LNCAP (cell line): Measurements from ENCODE around the gene MN1.

Experiments
- TF ChIP-seq, protein P1 (sequence below): fragments of 450-650 bp; IDR thresholded peaks from 2 replicates; pipeline ENCODE4 v1.5.1; 2017; ENCODE audit warnings: mild to moderate bottlenecking

MN1 gene

DNA sequence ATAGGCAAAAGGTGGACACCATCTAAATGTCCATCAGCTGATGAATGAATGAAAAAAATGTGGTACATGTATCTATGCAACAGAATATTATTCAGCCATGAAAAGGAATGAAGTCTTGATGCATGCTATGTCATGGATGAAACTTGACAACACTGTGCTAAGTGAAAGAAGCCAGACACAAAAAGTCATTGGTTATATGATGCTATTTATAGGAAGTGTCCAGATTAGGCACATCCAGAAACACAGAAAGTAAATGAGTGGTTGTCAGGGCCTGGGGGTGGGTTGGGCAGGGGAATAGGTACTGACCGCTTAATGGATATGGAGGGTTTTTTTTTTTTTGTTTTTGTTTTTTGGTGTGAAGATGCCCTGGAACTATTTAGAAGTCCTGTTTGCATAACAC, 21.7 kb upstream of the MN1 start:
- TF ChIP-seq, protein P1, sequence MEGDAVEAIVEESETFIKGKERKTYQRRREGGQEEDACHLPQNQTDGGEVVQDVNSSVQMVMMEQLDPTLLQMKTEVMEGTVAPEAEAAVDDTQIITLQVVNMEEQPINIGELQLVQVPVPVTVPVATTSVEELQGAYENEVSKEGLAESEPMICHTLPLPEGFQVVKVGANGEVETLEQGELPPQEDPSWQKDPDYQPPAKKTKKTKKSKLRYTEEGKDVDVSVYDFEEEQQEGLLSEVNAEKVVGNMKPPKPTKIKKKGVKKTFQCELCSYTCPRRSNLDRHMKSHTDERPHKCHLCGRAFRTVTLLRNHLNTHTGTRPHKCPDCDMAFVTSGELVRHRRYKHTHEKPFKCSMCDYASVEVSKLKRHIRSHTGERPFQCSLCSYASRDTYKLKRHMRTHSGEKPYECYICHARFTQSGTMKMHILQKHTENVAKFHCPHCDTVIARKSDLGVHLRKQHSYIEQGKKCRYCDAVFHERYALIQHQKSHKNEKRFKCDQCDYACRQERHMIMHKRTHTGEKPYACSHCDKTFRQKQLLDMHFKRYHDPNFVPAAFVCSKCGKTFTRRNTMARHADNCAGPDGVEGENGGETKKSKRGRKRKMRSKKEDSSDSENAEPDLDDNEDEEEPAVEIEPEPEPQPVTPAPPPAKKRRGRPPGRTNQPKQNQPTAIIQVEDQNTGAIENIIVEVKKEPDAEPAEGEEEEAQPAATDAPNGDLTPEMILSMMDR, result no peak

DNA sequence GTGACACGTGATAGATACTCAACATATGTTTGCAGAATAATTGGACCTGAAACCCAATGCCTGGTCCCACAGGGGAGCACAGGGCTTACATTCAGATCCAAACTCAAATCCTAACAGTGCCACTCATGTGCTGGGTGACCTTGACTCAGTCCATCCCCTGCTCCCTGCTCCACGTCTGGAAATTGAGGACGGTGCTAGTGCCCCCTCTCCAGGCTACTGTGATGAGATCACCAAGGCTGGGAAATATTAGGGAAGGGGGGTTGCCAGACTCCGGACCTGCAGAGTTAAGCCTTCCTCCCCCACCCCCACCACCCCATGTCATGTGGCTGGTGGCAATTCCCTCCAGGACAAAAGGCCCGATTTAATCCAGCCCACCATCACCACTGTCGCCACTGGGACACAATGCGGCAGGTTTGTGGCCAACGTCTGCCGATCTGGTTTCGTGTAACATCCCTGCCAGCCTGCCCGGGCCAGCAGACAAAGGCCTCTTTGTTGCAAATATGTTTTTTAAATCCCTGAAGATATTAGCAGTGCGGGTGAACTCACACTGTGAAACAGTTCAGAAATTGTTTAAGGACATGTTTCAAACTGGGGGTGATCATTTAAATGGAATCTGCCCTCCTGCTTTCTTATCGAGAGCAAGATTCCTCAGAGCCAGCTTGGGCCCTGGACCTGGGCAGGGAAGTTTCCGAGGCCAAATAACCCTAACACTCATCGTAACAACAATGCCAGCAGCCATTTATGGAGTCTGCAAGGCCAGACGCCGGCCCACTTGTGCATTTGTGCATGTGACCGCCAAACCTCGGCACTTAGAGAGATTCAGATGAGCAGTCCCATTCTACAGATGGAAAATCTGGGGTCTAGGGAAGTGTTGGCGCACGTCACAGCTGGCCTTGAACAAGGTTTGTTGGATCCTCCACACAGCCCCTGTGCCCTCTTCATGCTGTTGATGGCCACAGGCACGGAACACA, 19.6 kb upstream of the MN1 start:
- TF ChIP-seq, protein P1, result no peak

DNA sequence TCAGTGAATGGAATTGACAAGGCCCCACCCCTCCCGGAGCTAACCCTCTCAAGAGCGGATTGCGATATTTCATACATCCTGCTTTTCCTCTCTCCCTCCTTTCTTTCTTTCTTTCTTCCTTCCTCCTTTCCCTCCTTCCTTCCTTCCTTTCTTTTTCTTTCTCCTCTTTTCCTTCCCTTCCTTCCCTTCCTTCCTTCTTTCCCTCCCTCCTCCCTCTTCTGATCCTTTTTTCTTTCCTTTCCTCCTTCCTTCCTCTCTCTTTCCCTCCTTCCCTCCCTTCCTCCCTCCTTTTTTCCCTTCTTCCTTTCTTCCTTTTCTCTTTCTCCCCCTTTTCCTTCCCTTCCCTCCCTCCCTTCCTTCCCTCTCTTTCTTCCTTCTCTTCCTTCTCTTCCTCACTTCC, 15.0 kb upstream of the MN1 start:
- TF ChIP-seq, protein P1, result no peak

- TF ChIP-seq, protein P1, result no peak
Observed at GRCh38 chr22:27815826-27816530, 14.4 kb upstream of the MN1 start.

GRCh38 chr22:27814993-27815392, 13.4 kb upstream of the MN1 start:
- TF ChIP-seq, protein P1, result no peak

DNA sequence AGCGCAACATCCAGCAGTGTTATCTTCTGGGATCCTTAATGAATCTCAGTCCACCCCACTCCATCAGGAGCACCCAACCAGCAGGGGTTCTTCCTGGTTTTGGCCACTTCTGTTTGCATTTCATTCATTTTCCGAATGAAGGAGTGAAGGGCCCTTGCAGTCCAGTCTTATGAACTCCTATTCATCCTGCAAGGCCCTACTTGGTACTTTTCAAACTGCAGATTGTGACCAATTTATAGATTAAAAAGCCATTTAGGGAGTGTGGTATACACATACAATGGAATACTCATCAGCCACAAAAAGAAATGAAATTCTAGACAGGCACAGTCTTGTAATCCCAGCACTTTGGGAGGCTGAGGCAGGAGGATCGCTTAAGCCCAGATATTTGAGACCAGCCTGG, 10.2 kb upstream of the MN1 start:
- TF ChIP-seq, protein P1, result no peak

- TF ChIP-seq, protein P1, result no peak
Observed at GRCh38 chr22:27810609-27811151, 9.1 kb upstream of the MN1 start.
